ENCODE data around the gene AP2A2.
"Not testable (repeated sequence)": the region's sequence is repeated elsewhere in the genome, so short reads cannot be mapped to it uniquely, and the experiment has no call there.

AP2A2 gene

DNA sequence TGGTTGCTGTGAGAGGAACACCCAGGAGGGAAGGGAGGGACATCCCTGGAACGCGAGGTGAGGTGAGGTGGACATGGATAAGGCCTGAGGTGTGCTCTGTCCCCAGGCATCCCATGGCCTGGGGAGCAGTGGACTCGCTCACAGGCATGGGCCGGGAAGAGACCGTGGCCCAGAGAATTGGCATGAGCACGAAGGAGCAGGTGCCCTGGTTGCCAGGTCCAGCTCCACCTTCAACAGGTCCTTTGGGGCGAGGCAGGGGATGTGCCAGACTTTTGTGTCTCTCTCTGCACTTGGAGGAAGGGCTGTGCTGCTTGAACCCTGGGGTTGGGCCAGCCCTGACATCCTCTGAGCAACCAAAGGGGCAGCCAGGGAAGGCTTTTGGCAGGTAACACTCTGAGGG lies 89.4 kb downstream of the AP2A2 start:
- DNase-seq (ENCODE audit: low read depth in 2 of 2) = no peak

DNA sequence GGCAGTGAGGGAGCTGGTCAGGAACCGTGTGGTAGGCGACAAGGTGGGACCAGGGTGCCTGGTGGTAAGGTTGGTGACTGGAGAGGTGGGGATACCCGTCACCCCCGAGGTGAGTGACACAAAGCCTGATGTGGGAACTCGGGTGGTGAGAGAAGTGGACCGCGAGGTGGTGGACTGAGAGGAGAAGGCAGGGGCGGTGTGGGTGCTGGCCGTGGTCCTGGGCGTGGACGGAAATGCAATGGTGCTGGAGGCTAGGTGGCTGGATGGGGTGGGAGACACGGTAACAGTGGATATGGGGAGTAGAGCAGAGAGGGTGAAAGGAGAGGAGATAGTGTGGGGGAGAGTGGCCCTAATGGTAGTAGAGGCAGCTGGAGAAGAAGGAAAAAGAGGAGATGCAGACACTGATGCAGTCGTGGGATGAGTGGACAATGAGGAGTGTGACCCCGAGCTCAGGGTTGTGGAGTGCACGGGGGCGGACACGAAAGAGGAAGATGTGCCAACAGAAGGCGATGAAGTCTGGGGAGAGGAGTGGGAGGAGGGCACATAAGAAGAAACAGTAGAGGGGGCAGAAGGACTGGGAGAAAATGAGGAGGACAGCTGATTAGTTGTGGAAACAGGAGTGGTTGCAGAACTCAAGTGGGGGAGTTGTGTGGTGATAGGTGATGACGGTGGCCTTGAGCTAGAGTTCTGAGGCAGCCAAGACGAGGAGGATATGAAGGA lies 90.3 kb downstream of the AP2A2 start:
- no peak for DNase-seq (ENCODE audit: low read depth in 2 of 2)

DNA sequence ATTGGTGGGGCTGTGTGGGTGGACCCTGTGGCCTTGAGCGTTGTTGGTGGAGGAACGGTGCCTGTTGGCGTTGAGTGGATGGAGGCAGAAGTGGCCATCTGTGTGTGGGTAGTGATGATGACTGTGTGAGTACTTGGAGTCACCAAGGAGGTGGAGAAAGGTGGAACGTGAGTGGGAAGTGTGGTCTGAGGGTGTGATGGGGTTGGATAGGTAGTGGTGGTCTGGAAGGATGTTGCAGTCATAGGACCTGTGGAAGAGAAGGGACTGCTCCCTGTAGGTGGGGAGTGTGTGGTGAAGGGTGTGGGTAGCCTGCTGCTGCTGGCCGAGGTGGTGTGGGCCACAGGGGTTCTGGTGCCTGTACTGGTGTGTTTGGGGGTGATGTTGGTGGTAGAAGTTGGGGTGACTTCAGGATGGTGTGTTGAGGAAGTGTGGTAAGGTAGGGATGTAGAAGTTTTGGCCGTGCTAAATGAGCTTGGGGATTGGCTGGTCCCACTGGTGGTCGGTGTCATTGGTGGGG lies 91.0 kb downstream of the AP2A2 start:
- DNase-seq (ENCODE audit: low read depth in 2 of 2) = not testable (repeated sequence)

DNA sequence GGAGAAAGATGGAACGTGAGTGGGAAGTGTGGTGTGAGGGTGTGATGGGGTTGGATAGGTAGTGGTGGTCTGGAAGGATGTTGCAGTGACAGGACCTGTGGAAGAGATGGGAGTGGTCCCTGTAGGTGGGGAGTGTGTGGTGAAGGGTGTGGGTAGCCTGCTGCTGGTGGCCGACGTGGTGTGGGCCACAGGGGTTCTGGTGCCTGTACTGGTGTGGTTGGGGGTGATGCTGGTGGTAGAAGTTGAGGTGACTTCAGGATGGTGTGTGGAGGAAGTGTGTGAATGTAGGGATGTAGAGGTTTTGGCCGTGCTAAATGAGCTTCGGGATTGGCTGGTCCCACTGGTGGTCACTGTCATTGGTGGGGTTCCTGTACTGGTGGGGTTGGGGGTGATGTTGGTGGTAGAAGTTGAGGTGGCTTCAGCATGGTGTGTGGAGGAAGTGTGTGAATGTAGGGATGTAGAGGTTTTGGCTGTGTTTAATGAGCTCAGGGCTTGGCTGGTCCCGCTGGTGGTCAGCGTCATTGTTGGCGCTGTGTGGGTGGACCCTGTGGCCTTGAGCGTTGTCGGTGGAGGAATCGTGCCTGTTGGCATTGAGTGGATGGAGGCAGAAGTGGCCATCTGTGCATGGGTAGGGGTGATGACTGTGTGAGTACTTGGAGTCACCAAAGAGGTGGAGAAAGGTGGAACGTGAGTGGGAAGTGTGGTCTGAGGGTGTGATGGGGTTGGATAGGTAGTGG lies 91.8 kb downstream of the AP2A2 start:
- DNase-seq (ENCODE audit: low read depth in 2 of 2) = no peak

DNA sequence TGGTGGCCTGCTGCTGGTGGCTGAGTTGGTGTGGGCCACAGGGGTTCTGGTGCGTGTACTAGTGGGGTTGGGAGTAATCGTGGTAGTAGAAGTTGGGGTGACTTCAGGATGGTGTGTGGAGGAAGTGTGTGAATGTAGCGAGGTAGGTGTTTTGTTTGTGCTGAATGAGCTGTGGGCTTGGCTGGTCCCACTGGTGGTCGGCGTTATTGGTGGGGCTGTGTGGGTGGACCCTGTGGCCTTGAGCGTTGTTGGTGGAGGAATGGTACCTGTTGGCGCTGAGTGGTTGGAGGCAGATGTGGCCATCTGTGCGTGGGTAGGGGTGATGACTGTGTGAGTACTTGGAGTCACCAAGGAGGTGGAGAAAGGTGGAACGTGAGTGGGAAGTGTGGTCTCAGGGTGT lies 92.4 kb downstream of the AP2A2 start:
- DNase-seq (ENCODE audit: low read depth in 2 of 2) = no peak

DNA sequence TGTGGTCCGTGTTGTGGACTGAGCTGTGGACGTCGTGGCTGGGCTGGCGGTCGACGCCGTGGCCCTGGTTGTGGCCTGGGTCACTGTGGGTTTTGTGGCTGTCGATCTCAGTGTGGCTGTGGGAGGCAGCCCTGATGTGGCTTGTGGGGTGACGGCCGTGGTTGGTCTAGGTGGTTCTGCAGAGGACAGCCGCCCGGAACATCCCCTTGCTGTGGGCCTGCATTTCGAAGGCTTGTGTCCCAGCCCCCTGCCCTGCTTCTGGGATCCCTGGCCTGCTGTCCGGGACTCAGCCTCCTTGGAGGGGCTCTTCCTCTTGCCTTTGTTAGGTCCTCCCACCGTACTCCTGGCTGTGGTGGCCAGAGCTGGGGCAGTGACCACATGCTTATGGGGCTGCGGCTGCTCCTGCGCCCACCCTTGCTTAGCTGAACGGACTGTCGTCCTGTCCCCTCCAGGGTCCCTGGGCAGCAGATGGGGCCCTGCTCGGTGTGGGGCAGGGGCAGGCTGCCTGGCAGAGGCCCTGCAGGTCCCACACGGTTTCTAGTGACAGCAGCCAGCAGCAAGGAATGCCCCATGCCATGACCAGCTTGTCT lies 93.7 kb downstream of the AP2A2 start:
- DNase-seq (ENCODE audit: low read depth in 2 of 2) = no peak

DNA sequence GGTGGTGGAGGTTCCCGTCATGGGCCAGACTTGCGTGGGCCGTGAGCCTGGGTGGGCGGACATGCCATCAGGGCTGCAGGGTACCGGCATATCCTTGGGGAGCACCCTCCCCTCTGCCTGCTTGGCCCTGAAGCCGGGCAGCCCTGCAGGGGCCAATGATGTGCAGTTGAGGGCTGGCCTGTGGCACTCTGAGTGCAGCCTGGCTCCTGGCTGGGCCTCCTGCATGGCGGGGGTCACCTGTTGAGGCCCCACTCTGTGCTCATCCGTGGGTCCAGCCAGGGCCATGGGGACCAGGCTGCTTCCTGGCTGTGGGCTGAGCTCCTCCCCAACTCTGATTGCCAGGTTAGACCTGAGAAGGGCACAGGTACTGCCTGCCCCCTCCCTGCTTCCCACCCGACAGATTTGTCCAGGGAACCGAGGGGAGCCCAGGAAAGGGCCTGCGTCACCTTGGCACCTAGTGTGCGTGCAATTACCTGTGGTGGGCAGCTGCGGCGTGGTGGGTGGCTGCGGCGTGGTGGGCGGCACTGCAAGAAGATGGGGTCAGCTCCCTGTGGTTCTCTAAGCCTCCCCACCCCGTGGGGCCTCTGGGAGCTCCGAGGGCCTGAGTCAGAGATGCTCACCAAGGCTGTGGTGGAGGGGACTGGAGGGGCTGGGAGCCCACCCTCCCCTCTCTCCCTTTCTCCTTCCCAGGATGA lies 94.7 kb downstream of the AP2A2 start:
- no peak for DNase-seq (ENCODE audit: low read depth in 2 of 2)

DNA sequence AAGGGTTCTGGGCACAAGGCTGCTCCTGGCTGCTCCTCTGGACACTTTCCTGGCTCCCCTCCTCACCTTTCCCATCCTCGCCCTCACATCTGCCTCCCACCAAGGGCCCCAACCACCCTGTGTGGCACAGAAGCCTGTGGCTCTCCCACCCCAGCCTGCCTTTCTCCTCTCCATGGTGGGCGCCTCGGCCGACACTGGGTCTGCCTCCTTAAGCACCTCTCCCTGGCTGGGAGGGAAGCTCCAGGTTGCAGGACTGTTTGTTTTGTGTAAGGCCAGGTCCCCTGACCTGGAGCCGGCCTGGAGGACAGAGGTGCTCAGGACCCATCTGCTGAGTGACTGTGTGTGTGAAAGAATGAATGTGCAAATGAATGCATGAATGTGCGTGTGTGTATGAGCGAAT lies 96.7 kb downstream of the AP2A2 start:
- DNase-seq (ENCODE audit: low read depth in 2 of 2) = no peak

DNA sequence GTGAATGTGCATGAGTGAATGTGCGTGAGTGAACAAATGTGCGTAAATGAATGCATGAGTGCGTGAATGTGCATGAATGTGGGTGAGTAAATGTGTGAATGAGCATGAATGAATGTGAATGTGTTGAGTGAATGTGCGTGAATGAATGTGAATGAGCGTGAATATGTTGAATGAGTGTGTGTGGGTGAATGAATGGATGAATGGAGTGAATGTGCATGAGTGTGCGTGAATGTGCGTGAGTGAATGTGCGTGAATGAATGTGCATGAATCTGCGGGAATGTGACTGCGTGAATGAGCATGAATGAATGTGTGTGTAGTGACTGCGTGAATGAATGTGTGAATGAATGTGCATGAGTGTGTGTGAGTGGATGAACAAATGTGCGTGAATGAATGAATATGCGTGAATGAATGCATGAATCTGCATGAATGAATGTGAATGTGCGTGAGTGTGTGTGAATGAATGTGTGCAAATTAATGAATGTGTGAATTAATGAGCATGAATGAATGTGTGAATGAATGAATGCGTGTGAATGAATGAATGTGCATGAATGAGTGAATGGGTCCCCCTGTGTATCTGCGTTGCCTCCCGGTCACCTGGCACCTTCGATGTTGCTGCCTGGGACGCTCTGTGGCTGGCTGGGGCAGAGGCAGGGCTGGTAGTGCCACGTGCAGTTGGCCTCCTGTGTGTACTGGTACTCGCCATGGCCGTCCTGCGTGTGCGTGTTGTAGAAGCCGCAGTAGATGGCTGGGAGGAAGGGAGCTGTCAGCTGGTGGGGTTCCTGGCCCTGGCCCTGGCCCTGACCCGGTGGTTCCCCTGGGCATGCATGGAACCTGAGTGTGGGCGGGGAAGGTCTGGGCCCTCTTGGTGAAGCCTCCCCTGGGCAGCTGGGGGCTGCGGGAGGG lies 97.5 kb downstream of the AP2A2 start:
- no peak for DNase-seq (ENCODE audit: low read depth in 2 of 2)

DNA sequence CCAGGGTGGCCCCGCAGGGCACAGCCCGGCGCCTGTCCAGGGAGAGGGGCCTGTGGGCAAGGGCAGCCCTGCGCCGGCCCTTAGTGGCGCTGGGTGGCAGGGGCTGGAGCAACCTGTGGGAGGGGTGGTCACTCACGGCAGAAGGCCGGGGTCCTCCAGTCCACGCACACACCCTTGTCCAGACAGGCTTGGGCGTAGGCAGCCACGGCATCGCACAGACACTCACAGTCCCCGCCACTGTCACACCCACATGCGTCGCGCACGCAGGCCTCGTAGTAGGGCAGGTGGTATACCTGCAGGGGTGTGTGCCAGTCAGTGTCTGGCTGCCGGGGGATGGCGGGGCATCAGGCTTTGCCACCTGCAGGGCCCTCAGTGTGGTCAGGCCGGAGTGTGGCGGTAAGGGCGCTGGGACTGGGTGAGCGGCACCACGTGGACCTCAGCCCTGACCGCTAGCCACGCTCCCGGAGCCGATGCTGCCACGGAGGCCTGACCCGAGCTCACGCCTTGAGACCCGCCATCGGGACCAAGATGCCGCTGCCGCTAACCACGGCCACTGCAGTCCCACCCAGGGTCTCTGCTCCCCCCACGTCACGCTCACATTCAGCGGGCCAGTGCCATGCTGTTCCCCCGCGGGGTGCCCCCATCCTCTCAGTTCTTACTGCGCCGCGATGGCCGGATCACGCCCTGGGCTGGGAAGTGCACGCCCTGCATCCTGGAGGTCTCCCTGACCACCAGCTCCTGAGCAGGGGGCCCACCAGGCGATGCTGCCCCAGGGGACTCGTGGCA lies 98.3 kb downstream of the AP2A2 start:
- DNase-seq (ENCODE audit: low read depth in 2 of 2) = no peak

DNA sequence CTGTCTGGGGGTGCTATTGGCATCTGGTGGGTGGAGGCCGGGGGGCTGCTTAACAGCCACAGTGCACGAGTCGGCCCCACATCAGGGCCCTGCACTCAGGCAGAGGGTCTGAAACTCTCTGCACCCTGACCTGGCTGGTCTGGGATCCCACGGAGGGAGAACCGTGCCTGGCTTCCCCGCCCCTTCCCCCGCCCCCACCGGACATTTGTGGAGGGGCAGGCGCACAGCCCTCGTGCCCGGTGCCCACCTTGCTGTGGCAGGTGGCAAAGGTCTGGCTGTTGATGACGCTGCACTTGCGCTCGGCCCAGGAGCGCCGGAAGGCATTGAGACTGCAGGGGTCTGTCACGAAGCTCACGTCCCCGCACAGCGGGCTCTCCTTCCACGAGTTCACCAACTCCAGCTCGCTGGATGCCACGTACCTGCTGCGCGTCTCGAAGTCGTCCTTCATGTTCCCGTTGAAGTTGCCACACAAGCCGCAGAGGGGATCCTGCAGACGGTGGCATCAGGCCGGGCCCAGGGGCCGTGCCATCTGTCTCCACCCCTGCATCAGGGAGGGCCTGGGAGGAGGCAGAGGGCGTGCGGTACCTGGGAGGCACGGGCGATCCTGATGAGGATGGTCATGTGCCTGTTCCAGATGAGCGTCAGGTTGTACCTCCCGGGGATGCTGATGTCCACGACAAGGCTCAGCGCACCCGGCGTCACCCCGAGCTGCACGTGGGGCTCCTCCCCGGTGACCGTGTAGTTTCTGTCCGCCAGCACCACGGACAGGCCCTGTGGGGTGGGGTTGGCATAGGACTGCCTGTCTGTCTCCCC lies 99.1 kb downstream of the AP2A2 start:
- DNase-seq (ENCODE audit: low read depth in 2 of 2) = no peak

DNA sequence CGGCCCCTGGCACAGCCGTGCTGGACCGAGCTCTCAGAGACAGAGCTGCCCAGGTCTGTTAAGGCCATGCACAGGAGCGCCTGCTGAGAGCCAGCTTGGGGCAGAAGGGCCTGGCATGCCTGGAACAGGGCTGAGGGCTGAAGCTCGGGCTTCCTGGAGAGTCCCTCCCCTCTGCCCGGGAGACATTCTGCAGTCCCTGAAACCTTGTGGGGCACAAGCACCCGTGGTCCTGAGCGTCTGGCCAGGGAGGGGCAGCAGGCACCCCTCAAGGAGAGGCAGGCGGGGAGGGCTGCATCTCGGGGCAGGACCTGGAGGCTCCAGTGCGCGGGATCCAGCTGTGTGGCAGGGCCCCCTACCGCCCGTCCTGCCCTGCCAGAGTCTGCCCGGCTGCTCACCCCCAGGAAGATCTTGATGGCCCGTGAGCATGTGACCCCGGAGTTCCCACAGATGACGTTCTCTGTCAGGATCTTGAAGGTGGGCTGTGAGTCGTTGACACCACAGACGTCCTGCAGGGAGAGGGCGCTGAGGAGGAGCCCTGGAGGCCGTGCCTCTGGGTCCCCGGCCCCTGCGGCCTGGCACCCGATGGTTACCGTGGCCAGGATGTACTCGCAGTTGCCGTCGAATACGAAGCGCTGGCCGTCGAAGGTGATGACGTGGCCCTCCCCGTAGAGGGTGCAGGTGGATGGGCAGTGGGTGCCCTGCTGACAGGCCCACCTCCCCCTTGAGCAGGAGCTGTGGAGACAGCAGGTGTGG lies 99.9 kb downstream of the AP2A2 start:
- no peak for DNase-seq (ENCODE audit: low read depth in 2 of 2)

DNA sequence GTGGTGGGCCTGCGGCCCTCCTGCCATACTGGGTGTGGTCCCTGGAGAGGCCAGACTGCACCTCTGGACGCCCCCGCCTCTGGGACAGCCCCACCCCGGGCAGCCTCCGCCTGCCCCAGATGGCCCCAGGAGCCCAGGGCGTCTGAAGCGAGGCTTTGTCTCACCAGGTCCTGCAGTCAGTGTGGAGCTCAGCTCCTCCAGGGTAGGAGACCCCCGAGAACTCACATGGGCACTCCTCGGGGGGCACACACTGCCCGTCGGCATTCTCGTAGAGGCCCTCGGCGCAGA lies 100.4 kb downstream of the AP2A2 start:
- no peak for DNase-seq (ENCODE audit: low read depth in 2 of 2)

DNA sequence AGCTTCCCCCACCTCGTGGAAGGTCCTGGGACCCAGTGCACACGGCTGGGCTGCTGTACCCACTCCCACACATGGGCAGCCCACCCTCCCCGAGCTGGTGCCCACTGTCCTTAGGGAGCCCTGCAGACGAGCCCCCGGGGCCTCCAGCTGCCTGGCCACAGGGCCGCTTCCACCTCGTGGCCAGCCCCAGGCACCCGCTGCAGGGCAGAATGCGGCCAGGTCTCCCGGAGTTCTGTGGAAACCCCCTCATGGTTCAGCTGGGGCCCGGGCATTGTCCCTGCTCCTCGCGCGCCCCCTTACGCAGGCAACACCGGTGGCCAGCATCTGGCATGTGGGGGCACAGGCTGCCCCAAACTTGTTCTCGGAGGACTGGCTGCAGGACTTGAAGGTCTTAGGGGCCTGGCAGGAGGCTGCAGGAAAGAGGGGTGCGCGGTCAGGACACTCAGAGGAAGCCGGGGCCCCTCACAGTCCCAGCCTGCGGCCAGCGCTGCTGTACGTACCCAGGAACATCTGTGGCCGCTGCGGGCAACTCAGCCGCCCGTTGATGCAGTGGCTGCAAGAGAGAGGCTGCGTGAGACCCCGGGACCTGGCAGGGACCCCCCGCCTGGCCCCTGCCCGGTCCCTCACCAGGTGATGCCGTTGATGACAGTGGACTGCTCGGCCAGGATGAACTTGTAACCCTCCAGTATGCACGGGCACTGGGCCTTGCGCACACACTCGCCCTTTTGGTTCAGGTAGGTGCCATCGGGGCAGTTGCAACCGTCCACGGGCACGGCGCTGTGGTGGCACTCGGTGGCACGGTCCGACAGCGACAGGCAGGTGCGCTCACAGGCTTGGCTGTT lies 101.2 kb downstream of the AP2A2 start:
- no peak for DNase-seq (ENCODE audit: low read depth in 2 of 2)

DNA sequence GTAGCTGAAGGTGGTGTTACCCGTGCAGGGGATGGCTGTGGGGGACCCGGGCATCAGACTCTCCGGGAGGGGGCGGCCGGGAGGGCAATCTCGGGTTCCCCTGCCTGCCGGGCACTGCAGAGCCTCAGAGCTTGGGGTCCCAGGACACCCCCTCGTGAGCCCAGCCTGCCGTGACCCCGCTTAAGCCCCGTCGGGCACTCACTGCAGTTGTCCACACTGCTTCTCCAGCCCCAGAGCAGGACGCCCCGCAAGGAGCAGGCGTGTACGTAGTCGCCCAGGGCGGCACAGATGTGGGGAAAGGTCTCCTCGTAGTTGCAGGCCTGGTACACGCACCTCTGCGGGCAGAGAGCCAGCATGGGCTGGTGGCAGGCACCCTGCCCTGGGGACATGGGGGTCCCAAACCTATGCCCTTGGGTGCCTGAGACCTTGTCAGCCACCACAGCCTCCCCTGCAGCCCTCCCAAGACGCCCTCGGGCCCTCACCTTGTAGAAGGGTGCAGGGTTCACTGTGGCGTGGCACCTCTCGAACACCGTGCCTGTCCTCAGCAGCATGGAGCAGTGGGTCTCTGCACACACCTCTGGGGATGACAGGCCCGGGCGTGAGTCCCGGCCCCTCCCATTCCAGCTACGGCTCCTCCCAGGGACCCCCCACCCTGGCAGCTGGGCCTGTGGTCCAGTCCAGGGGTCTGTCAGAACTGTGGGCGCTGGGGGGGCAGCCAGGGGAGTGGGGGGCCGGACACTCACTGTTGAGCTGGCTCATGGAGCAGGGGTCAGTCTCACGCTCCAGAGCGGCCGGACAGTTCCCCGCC lies 102.0 kb downstream of the AP2A2 start:
- no peak for DNase-seq (ENCODE audit: low read depth in 2 of 2)

DNA sequence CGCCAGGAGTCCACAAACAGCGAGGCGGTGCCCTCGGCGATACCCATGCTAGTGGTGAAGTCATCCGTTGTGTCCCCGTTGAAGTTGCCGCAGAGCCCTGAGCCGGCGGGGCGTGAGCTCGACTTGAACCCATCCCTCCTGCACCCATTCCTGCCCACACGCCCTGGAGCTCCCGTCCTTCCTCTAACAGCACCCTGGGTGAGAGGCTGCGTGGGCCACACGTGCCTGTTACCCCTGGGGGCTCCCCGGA lies 102.5 kb downstream of the AP2A2 start:
- no peak for DNase-seq (ENCODE audit: low read depth in 2 of 2)

DNA sequence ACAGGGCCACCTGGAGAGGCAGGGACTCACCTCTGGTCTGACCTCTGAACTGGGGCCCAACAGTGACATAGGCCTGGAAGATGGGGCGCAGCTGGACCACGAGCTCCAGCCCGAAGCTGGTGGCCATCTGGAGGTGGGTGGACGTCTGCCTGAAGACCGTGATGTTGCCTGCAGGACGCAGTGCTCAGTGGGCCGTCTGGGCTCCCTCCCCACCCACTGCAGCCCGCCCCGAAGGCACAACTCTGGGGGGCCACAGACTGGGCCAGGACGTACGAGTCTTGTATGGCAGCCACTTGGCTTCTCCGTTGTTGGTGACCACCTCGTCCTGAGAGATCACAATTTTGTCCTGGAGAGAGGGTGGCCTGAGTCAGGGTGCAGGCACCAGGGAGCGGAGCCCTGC lies 102.9 kb downstream of the AP2A2 start:
- DNase-seq (ENCODE audit: low read depth in 2 of 2) = no peak

DNA sequence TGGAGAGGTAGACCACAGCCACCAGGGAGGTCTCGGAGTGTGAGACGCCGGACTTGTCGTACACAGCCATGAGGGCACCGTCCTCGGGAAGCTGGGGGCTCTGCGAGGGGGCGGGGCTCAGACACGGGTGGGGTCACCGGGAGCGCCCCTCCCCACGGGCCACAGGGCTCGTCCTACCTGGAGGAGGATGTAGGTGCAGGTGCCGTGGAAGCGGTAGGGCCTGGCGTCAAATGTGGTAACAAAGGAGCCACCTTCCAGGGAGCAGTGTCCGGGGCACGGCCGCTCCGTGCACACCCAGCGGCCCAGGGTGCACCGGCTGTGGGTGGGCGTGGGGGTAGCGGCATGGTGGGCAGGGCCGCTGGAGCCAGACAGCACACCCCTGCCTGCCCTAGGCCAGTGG lies 103.4 kb downstream of the AP2A2 start:
- no peak for DNase-seq (ENCODE audit: low read depth in 2 of 2)
